ENCODE results near the gene TRIM14.

GRCh38 chr9:98080780-98081179 lies 38.2 kb downstream of the TRIM14 start:
- TF ChIP-seq CTCF (CRISPR knock-in tag; IDR thresholded peaks at IDR 0.05): no peak
- no peak for TF ChIP-seq TBX2 (CRISPR knock-in tag; IDR thresholded peaks at IDR 0.05; ENCODE audit: borderline replicate concordance)
- TF ChIP-seq SP2 (CRISPR knock-in tag; IDR thresholded peaks at IDR 0.05): no peak
- no peak for TF ChIP-seq TEAD2 (CRISPR knock-in tag; IDR thresholded peaks at IDR 0.05)
- no peak for TF ChIP-seq TCF7L2 (IDR thresholded peaks at IDR 0.05; ENCODE audit: low read depth, low read length)
- no peak for TF ChIP-seq CERS6 (CRISPR knock-in tag; IDR thresholded peaks at IDR 0.05)
- no peak for TF ChIP-seq THAP7 (CRISPR knock-in tag; IDR thresholded peaks at IDR 0.05)

All from HepG2 (cell line).